PC-9 (cell line): ENCODE results near the gene ZCCHC10. TPM values are rescaled to one million over a fixed set of nuclear protein-coding genes. Genes with fewer than 3 reads are reported as not detected.

ENCODE experiments used
- BruUV-seq: library from RNA; stranded (reverse); fragments of 400-500 nt; replicated peaks from 2 replicates; lab custom pipeline; 2021; lab: Mats Ljungman, UMichigan
- CTCF ChIA-PET: fragments of 300-600 bp; sonication (Branson Sonifier 250); formaldehyde crosslinking; loops from one replicate; lab custom pipeline; 2022; ENCODE audit warnings: antibody characterized with exemption; lab: Charles Lee
- POLR2A ChIA-PET: fragments of 300-600 bp; sonication (Branson Sonifier 250); formaldehyde crosslinking; loops from one replicate; lab custom pipeline; 2022; ENCODE audit warnings: antibody characterized with exemption; ENCODE audit not compliant: unreplicated experiment; lab: Charles Lee
- DNase-seq, 2 experiments: peaks; one replicate each; pipeline versions ENCODE4 v3.0.0 to v3.0.0-alpha.2; 2015 to 2022; ENCODE audit warnings: mixed read lengths in 1 of 2
- H2AFZ ChIP-seq: fragments of 200-600 bp; sonication (generic); 2 replicates; pipeline ENCODE4 v1.8.1; 2017; ENCODE audit warnings: antibody characterized with exemption
- H3F3A ChIP-seq: fragments of 200-600 bp; sonication (generic); 2 replicates; pipeline ENCODE4 v1.8.1; 2017; ENCODE audit warnings: antibody characterized with exemption, mild to moderate bottlenecking, low read depth; ENCODE audit not compliant: insufficient read depth
- H3K27ac ChIP-seq: fragments of 200-600 bp; sonication (generic); 2 replicates; pipeline ENCODE4 v1.6.1; 2016; ENCODE audit warnings: mixed run types
- H3K27me3 ChIP-seq: fragments of 200-600 bp; sonication (generic); 2 replicates; pipeline ENCODE4 v1.6.1; 2016; ENCODE audit warnings: low read depth, mixed run types; ENCODE audit not compliant: insufficient read depth
- H3K36me3 ChIP-seq: fragments of 200-600 bp; sonication (generic); 2 replicates; pipeline ENCODE4 v1.6.1; 2016; ENCODE audit warnings: low read depth, mixed run types
- H3K4me1 ChIP-seq: fragments of 200-600 bp; sonication (generic); replicated peaks from 2 replicates; pipeline ENCODE4 v1.6.1; 2016; ENCODE audit warnings: mixed run types; ENCODE audit not compliant: insufficient read depth
- H3K4me2 ChIP-seq: fragments of 200-600 bp; sonication (generic); 2 replicates; pipeline ENCODE4 v1.6.1; 2017; ENCODE audit warnings: mixed run types
- H3K4me3 ChIP-seq: fragments of 200-600 bp; sonication (generic); 2 replicates; pipeline ENCODE4 v1.6.1; 2016; ENCODE audit warnings: mixed run types
- H3K79me2 ChIP-seq: fragments of 200-600 bp; sonication (generic); 2 replicates; pipeline ENCODE4 v1.6.1; 2017; ENCODE audit warnings: low read depth, mixed run types
- H3K9me2 ChIP-seq: fragments of 200-600 bp; sonication (generic); 2 replicates; pipeline ENCODE4 v1.8.1; 2017; ENCODE audit warnings: mild to moderate bottlenecking; ENCODE audit not compliant: insufficient read depth
- H3K9me3 ChIP-seq: fragments of 200-600 bp; sonication (generic); 2 replicates; pipeline ENCODE4 v1.8.1; 2016; ENCODE audit warnings: low read depth; ENCODE audit not compliant: insufficient read depth
- H4K20me1 ChIP-seq: fragments of 200-600 bp; sonication (generic); 2 replicates; pipeline ENCODE4 v1.8.1; 2017; ENCODE audit not compliant: insufficient read depth
- EZH2 ChIP-seq: fragments of 200-600 bp; sonication (generic); IDR thresholded peaks from 2 replicates; pipeline ENCODE4 v1.8.0; 2017; ENCODE audit warnings: antibody characterized with exemption, low read depth
- intact Hi-C: fragments of 100-400 bp; cut with micrococcal nuclease; formaldehyde crosslinking; loops from one replicate; pipeline ENCODE4 v1.10.0; 2022; ENCODE audit not compliant: unreplicated experiment
- total RNA-seq: library from RNA; stranded (reverse); gene quantifications from 2 replicates; pipeline ENCODE4 v1.2.3, GENCODE V29; 2021
- TF ChIP-seq, protein P1 (sequence below): fragments of 200-600 bp; sonication (generic); conservative IDR thresholded peaks from 2 replicates; pipeline ENCODE4 v1.6.1; 2017; ENCODE audit warnings: mixed run types, antibody characterized with exemption, mild to moderate bottlenecking, moderate library complexity

Gene ZCCHC10
- total RNA-seq, 1 experiment from 2014 or later, result 14.9 TPM

DNA sequence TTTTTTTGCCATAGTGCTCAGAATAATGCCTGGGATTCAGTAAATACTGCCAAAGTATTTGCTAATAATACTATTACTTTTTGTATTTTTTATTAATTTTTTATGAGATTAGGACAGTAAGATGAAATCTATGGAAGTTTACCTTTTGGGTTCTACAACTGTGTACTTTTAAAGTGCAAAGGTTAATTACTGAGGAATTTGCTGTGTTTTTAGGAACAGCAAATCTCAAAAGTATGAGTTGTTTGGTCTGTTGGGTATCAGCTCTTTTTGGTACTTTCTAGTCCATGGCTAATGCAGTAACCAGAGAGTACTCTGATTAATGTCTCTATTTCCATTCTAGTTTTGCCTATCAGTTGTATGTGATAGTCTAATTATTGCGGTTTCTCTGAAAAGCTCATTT is 30.5 kb upstream of the ZCCHC10 start:
- ChIA-PET POLR2A (no interaction called here), CTCF (no interaction called here)
- H3F3A ChIP-seq, result peaks cover 9% of the 10 kb centered on the region; the same call in 1 of the 2 replicates
- no peak overlapping the region for H2AFZ ChIP-seq
- no peaks in the 10 kb centered on the region for H3K27me3 ChIP-seq
- no peaks in the 10 kb centered on the region for H3K36me3 ChIP-seq
- BruUV-seq, result no TSS peak
- peaks cover 87% of the 10 kb centered on the region for H4K20me1 ChIP-seq
- DNase-seq, result no peak
- no peak overlapping the region for H3K27ac ChIP-seq
- intact Hi-C loops, result no loop called here
- no peak overlapping the region for H3K4me2 ChIP-seq
- peaks cover 27% of the 10 kb centered on the region for H3K4me1 ChIP-seq
- TF ChIP-seq, protein P1, sequence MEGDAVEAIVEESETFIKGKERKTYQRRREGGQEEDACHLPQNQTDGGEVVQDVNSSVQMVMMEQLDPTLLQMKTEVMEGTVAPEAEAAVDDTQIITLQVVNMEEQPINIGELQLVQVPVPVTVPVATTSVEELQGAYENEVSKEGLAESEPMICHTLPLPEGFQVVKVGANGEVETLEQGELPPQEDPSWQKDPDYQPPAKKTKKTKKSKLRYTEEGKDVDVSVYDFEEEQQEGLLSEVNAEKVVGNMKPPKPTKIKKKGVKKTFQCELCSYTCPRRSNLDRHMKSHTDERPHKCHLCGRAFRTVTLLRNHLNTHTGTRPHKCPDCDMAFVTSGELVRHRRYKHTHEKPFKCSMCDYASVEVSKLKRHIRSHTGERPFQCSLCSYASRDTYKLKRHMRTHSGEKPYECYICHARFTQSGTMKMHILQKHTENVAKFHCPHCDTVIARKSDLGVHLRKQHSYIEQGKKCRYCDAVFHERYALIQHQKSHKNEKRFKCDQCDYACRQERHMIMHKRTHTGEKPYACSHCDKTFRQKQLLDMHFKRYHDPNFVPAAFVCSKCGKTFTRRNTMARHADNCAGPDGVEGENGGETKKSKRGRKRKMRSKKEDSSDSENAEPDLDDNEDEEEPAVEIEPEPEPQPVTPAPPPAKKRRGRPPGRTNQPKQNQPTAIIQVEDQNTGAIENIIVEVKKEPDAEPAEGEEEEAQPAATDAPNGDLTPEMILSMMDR, result no peak
- TF ChIP-seq EZH2, result no peak
- H3K4me3 ChIP-seq, result no peak overlapping the region
- H3K9me3 ChIP-seq, result no peaks in the 10 kb centered on the region
- peaks cover 100% of the 10 kb centered on the region for H3K79me2 ChIP-seq
- no peaks in the 10 kb centered on the region for H3K9me2 ChIP-seq

DNA sequence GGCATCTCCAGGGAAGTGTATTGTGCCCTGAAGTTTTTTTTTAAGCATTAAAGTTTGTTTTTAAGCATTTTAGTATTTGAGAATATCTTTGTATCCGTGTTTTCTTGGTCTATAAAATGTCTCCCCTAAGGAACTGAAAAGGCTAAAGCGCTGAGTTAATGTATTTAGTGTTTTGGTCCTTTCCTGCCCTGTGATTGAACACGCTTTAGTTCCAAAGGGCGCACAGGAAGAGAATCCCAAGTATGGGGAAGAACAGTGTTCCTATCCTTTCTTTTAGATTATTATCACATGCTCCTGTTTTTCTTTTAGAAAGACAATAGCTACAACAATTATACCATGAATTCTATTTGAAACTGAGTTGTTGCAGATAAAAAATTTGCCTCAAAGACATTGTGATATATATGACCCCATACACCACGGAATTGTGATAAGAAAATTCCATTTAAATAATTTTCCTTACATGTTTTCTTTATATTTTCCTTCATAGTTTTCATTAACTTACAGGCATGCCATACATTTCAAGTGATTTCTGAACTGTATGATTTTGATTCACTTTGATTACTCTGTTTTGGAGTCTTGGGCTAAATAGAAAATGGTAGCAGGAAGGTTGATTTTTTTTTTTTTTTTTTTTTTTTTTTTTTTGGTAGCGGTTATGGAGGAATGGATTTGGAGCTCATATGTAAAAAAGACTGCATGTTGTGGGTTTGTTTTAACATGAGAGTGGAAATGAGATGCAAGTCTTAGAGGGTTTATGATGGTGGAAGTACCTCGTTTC is 28.5 kb upstream of the ZCCHC10 start:
- Histone ChIP-seq H4K20me1 (peaks cover 69% of the 10 kb centered on the region), H3K27me3 (no peaks in the 10 kb centered on the region), H3K27ac (no peak overlapping the region), H3K4me3 (no peak overlapping the region), H3K36me3 (no peaks in the 10 kb centered on the region), H3K4me1 (peaks cover 36% of the 10 kb centered on the region), H3K79me2 (peaks cover 95% of the 10 kb centered on the region), H3K9me3 (no peaks in the 10 kb centered on the region), H3K9me2 (no peaks in the 10 kb centered on the region), H3F3A (peaks cover 16% of the 10 kb centered on the region; the same call in 1 of the 2 replicates), H2AFZ (no peak overlapping the region), H3K4me2 (peak overlapping the region; percentile 90; the same call in 1 of the 2 replicates)
- DNase-seq, result no peak
- intact Hi-C loops, result no loop called here
- TF ChIP-seq, protein P1, result no peak
- no peak for TF ChIP-seq EZH2
- BruUV-seq, result no TSS peak
- CTCF ChIA-PET, result no interaction called here
- POLR2A ChIA-PET, result interaction anchor here (0.6 kb wide), 1 partner anchor 528 kb away, joined by 3 read pairs; no protein-coding TSS in a partner anchor

DNA sequence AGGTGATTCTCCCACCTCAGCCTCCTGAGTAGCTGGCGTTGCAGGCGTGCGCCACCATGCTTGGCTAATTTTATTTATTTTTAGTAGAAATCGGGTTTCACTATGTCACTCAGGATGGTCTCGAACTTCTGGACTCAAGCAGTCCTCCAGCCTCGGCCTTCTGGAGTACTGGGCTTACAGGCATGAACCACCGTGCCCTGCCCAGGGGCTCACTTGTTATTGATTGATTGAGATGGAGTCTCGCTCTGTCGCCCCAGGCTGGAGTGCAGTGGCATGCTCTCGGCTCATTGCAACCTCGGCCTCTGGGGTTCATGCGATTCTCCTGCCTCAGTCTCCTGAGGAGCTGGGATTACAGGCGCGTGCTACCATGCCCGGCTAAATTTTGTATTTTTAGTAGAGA is 27.1 kb upstream of the ZCCHC10 start:
- Histone ChIP-seq H3K9me3 (no peaks in the 10 kb centered on the region), H3K36me3 (no peaks in the 10 kb centered on the region), H3K9me2 (no peaks in the 10 kb centered on the region), H3F3A (peaks cover 24% of the 10 kb centered on the region; the same call in 1 of the 2 replicates), H3K79me2 (peaks cover 80% of the 10 kb centered on the region), H3K4me2 (peak overlapping the region; percentile 90), H4K20me1 (peaks cover 54% of the 10 kb centered on the region), H2AFZ (no peak overlapping the region), H3K27ac (no peak overlapping the region), H3K27me3 (no peaks in the 10 kb centered on the region), H3K4me1 (peaks cover 45% of the 10 kb centered on the region), H3K4me3 (peak overlapping the region; percentile 71; the same call in 1 of the 2 replicates)
- DNase-seq, result no peak
- no TSS peak for BruUV-seq
- TF ChIP-seq, protein P1, result no peak
- TF ChIP-seq EZH2, result no peak
- ChIA-PET POLR2A (no interaction called here), CTCF (no interaction called here)
- intact Hi-C loops, result no loop called here
